HCT116 (cell line): Measurements from ENCODE around the gene SPACA6. TPM values are rescaled to one million over a fixed set of nuclear protein-coding genes. Genes with fewer than 3 reads are reported as not detected.
"Not testable (repeated sequence)": the region's sequence is repeated elsewhere in the genome, so short reads cannot be mapped to it uniquely, and the experiment has no call there.

Experiments
- ATAC-seq: fragments of 200-7000 bp; cut with Tn5 transposase; 2 replicates; pipeline ENCODE4 v1.9.1; 2020; ENCODE audit warnings: mild to moderate bottlenecking, moderate library complexity
- BruUV-seq: library from RNA; stranded (reverse); fragments of 400-500 nt; replicated peaks from 2 replicates; lab custom pipeline; 2021; lab: Mats Ljungman, UMichigan
- CTCF ChIA-PET: fragments of 300-600 bp; sonication (Branson Sonifier 250); formaldehyde crosslinking; loops from one replicate; lab custom pipeline; 2021; ENCODE audit warnings: antibody characterized with exemption; lab: Charles Lee
- POLR2A ChIA-PET: fragments of 300-600, 350-600 bp; sonication (Branson Sonifier 250); formaldehyde crosslinking; loops from one replicate; lab custom pipeline; 2021; ENCODE audit warnings: antibody characterized with exemption; lab: Charles Lee
- RAD21 ChIA-PET, 2 experiments: fragments of 300-600 bp; sonication (Branson Sonifier 250); formaldehyde crosslinking; loops; one replicate each; lab custom pipeline; 2023; ENCODE audit warnings: low total read pairs in 2 of 2; ENCODE audit not compliant: uncharacterized antibody in 2 of 2, unreplicated experiment in 2 of 2, low non-redundant PET in 1 of 2; lab: Charles Lee
- DNase-seq: peaks from one replicate; pipeline ENCODE4 v3.0.0-alpha.2; 2010; ENCODE audit warnings: low read depth, low spot score
- H2AFZ ChIP-seq: fragments of 200-600 bp; shearing (Covaris generic), sonication (generic); 2 replicates; pipeline ENCODE4 v1.6.1; 2017; ENCODE audit warnings: low read depth, mixed run types, mixed read lengths, antibody characterized with exemption, low read length; ENCODE audit not compliant: poor library complexity, severe bottlenecking
- H3K27ac ChIP-seq: 2 replicates; pipeline ENCODE4 v1.5.1; 2012; ENCODE audit warnings: low read depth, low read length
- H3K27me3 ChIP-seq: fragments of 200-600 bp; sonication (generic); 2 replicates; pipeline ENCODE4 v1.6.1; 2016; ENCODE audit warnings: mixed run types, low read length, mixed read lengths; ENCODE audit not compliant: insufficient read depth
- H3K36me3 ChIP-seq, 2 experiments: fragments of 200-500 bp in 1 of 2; fragments of 200-600 bp in 1 of 2; sonication (Bioruptor generic) in 1 of 2; sonication (generic) in 1 of 2; 2 replicates each; pipeline versions ENCODE4 v1.5.1 to v1.6.1; 2014 to 2016; ENCODE audit warnings: low read length in 2 of 2, inconsistent platforms in 1 of 2, mixed read lengths in 1 of 2, mixed run types in 1 of 2; ENCODE audit not compliant: insufficient read depth in 2 of 2, control insufficient read depth in 1 of 2
- H3K4me1 ChIP-seq, 2 experiments: fragments of 200-600 bp in 1 of 2; sonication (generic) in 1 of 2; 2 replicates each; pipeline versions ENCODE4 v1.5.1 to v1.6.1; 2012 to 2017; ENCODE audit warnings: low read length in 2 of 2, inconsistent platforms in 1 of 2, mild to moderate bottlenecking in 1 of 2, mixed read lengths in 1 of 2, mixed run types in 1 of 2, moderate library complexity in 1 of 2; ENCODE audit not compliant: insufficient read depth in 2 of 2, control insufficient read depth in 1 of 2
- H3K4me2 ChIP-seq: fragments of 200-600 bp; sonication (generic); 2 replicates; pipeline ENCODE4 v1.6.1; 2017; ENCODE audit warnings: mixed run types, low read length, mixed read lengths
- H3K4me3 ChIP-seq, 2 experiments: fragments of 200-600 bp in 1 of 2; sonication (generic) in 1 of 2; replicated peaks in 1 of 2; 2 replicates each; pipeline ENCODE4 v1.5.1; 2011 to 2016; ENCODE audit warnings: low read length in 2 of 2, control low read depth in 1 of 2, low read depth in 1 of 2, mild to moderate bottlenecking in 1 of 2, mixed read lengths in 1 of 2, mixed run types in 1 of 2
- H3K79me2 ChIP-seq: fragments of 200-600 bp; sonication (generic); 2 replicates; pipeline ENCODE4 v1.6.1; 2017; ENCODE audit warnings: mild to moderate bottlenecking, mixed run types, low read length, moderate library complexity, mixed read lengths; ENCODE audit not compliant: insufficient read depth
- H3K9ac ChIP-seq: fragments of 200-600 bp; sonication (generic); 2 replicates; pipeline ENCODE4 v1.6.1; 2016; ENCODE audit warnings: low read length, mixed read lengths
- H3K9me2 ChIP-seq: fragments of 200-600 bp; sonication (generic), shearing (Covaris generic); 2 replicates; pipeline ENCODE4 v1.6.1; 2017; ENCODE audit warnings: mixed run types, mild to moderate bottlenecking, moderate library complexity; ENCODE audit not compliant: insufficient read depth
- H3K9me3 ChIP-seq, 2 experiments: fragments of 200-500 bp in 1 of 2; fragments of 200-600 bp in 1 of 2; sonication (Bioruptor generic) in 1 of 2; sonication (generic) in 1 of 2; 2 replicates each; pipeline ENCODE4 v1.6.1; 2014 to 2017; ENCODE audit warnings: low read length in 2 of 2, mixed read lengths in 2 of 2, inconsistent platforms in 1 of 2, low read depth in 1 of 2, mild to moderate bottlenecking in 1 of 2, mixed run types in 1 of 2, moderate library complexity in 1 of 2; ENCODE audit not compliant: control insufficient read depth in 1 of 2, insufficient read depth in 1 of 2
- H4K20me1 ChIP-seq: fragments of 200-600 bp; sonication (generic), shearing (Covaris generic); 2 replicates; pipeline ENCODE4 v1.6.1; 2017; ENCODE audit warnings: mixed run types, mild to moderate bottlenecking, moderate library complexity; ENCODE audit not compliant: insufficient read depth
- CBX3 ChIP-seq: IDR thresholded peaks from 2 replicates; pipeline ENCODE4 v1.6.1; 2012; ENCODE audit warnings: low read depth
- EGR1 ChIP-seq: IDR thresholded peaks from 2 replicates; pipeline ENCODE4 v1.6.1; 2012; ENCODE audit warnings: low read depth
- ELF1 ChIP-seq: IDR thresholded peaks from 2 replicates; pipeline ENCODE4 v1.6.1; 2012; ENCODE audit warnings: low read depth, borderline replicate concordance
- EZH2 ChIP-seq: fragments of 200-600 bp; sonication (generic); IDR thresholded peaks from 2 replicates; pipeline ENCODE4 v1.6.1; 2017; ENCODE audit warnings: antibody characterized with exemption, mixed run types
- JUND ChIP-seq: IDR thresholded peaks from 2 replicates; pipeline ENCODE4 v1.6.1; 2012
- POLR2AphosphoS5 ChIP-seq: IDR thresholded peaks from 2 replicates; pipeline ENCODE4 v1.6.1; 2011; ENCODE audit warnings: mild to moderate bottlenecking, low read depth, low read length, moderate library complexity
- RAD21 ChIP-seq: IDR thresholded peaks from 2 replicates; pipeline ENCODE4 v1.6.1; 2012; ENCODE audit warnings: low read depth, mild to moderate bottlenecking
- REST ChIP-seq: IDR thresholded peaks from 2 replicates; pipeline ENCODE4 v1.6.1; 2012; ENCODE audit warnings: low read depth
- SIN3A ChIP-seq: IDR thresholded peaks from 2 replicates; pipeline ENCODE4 v1.6.1; 2012; ENCODE audit warnings: low read depth
- SRF ChIP-seq: IDR thresholded peaks from 2 replicates; pipeline ENCODE4 v1.6.1; 2012; ENCODE audit warnings: low read depth
- ZFX ChIP-seq: fragments of 450-650 bp; IDR thresholded peaks from 2 replicates; pipeline ENCODE4 v1.6.1; 2017
- ZNF274 ChIP-seq: fragments of 200-500 bp; sonication (Bioruptor generic); IDR thresholded peaks from 2 replicates; pipeline ENCODE4 v1.6.1; 2014; ENCODE audit warnings: mild to moderate bottlenecking, low read depth, low read length, inconsistent platforms
- intact Hi-C: fragments of 100-400 bp; cut with micrococcal nuclease; formaldehyde crosslinking; loops from 2 replicates; pipeline ENCODE4 v1.10.0; 2022
- total RNA-seq: library from RNA; stranded (reverse); gene quantifications from one replicate; pipeline ENCODE4 v1.2.1, GENCODE V29; 2021; ENCODE audit not compliant: unreplicated experiment

SPACA6 gene
- total RNA-seq, 1 experiment from 2014 or later: 13.9 TPM

- intact Hi-C loops: no loop called here
- DNase-seq (no peak), ATAC-seq (no peak)
- ChIA-PET CTCF (no interaction called here), RAD21 (no interaction called here), POLR2A (no interaction called here)
- BruUV-seq: no TSS peak
- TF ChIP-seq POLR2AphosphoS5 (no peak), ZFX (no peak), REST (no peak), EGR1 (no peak), RAD21 (no peak), SRF (no peak)
- Histone ChIP-seq H4K20me1 (no peaks in the 10 kb centered on the region), H3K9ac (no peak overlapping the region), H2AFZ (no peak overlapping the region), H3K9me3 (no peaks in the 10 kb centered on the region), H3K4me3 (no peak overlapping the region), H3K79me2 (no peaks in the 10 kb centered on the region), H3K4me1 (no peaks in the 10 kb centered on the region), H3K36me3 (no peaks in the 10 kb centered on the region), H3K27me3 (no peaks in the 10 kb centered on the region), H3K4me2 (no peak overlapping the region), H3K27ac (no peak overlapping the region), H3K9me2 (no peaks in the 10 kb centered on the region)
Observed at GRCh38 chr19:51737389-51737788, 44.3 kb downstream of the SPACA6 start.

- no peaks in the 10 kb centered on the region for H3K4me1 ChIP-seq
- DNase-seq (no peak), ATAC-seq (no peak)
- POLR2A ChIA-PET: no interaction called here
- H3K36me3 ChIP-seq: no peaks in the 10 kb centered on the region
- H3K9me3 ChIP-seq: no peaks in the 10 kb centered on the region
- no peak overlapping the region for H3K9ac ChIP-seq
- no peaks in the 10 kb centered on the region for H4K20me1 ChIP-seq
- RAD21 ChIA-PET: no interaction called here
- H3K4me2 ChIP-seq: no peak overlapping the region
- H2AFZ ChIP-seq: no peak overlapping the region
- H3K9me2 ChIP-seq: no peaks in the 10 kb centered on the region
- TF ChIP-seq JUND (no peak), EZH2 (no peak), CBX3 (no peak), SIN3A (no peak), ZFX (no peak), EGR1 (no peak), ELF1 (no peak), ZNF274 (no peak)
- TF ChIP-seq, all 23 proteins: peak for 0
- CTCF ChIA-PET: no interaction called here
- Histone ChIP-seq H3K4me3 (no peak overlapping the region), H3K27ac (no peak overlapping the region), H3K79me2 (no peaks in the 10 kb centered on the region), H3K27me3 (no peaks in the 10 kb centered on the region)
- no TSS peak for BruUV-seq
- intact Hi-C loops: no loop called here
Observed at GRCh38 chr19:51737924-51738323, 44.8 kb downstream of the SPACA6 start.

GRCh38 chr19:51738523-51738922 is 45.4 kb downstream of the SPACA6 start:
- H2AFZ ChIP-seq, H3K9me2 ChIP-seq, H3K4me1 ChIP-seq, DNase-seq, H3K4me2 ChIP-seq, intact Hi-C loops, H3K79me2 ChIP-seq, H3K27me3 ChIP-seq, H3K9ac ChIP-seq, RAD21 ChIA-PET, POLR2A ChIA-PET, CTCF ChIA-PET, ATAC-seq, H3K27ac ChIP-seq, BruUV-seq, H3K36me3 ChIP-seq, H3K9me3 ChIP-seq, H3K4me3 ChIP-seq, H4K20me1 ChIP-seq: not testable (repeated sequence)
